WTC11 (cell line): ENCODE results near the gene IRS2.

Source experiments
- FOXJ3 ChIP-seq: sonication (generic); formaldehyde crosslinking; IDR thresholded peaks from 2 replicates; pipeline ENCODE4 v1.9.0; 2021; ENCODE audit warnings: missing genetic modification reagents, mild to moderate bottlenecking, borderline replicate concordance
- FOXP1 ChIP-seq: sonication (generic); formaldehyde crosslinking; IDR thresholded peaks from 2 replicates; pipeline ENCODE4 v1.8.0; 2022; ENCODE audit warnings: missing genetic modification reagents, mild to moderate bottlenecking, moderate library complexity, borderline replicate concordance
- GABPB1 ChIP-seq: sonication (generic); formaldehyde crosslinking; IDR thresholded peaks from 2 replicates; pipeline ENCODE4 v1.8.1; 2023; ENCODE audit warnings: mild to moderate bottlenecking, missing genetic modification reagents
- KAT7 ChIP-seq: sonication (generic); formaldehyde crosslinking; IDR thresholded peaks from 2 replicates; pipeline ENCODE4 v1.8.1; 2023; ENCODE audit warnings: missing genetic modification reagents, mild to moderate bottlenecking, borderline replicate concordance
- NR2C2 ChIP-seq: sonication (generic); formaldehyde crosslinking; IDR thresholded peaks from 2 replicates; pipeline ENCODE4 v1.8.0; 2022; ENCODE audit warnings: mild to moderate bottlenecking, missing genetic modification reagents
- SMAD3 ChIP-seq: sonication (generic); formaldehyde crosslinking; IDR thresholded peaks from 2 replicates; pipeline ENCODE4 v1.8.0; 2022; ENCODE audit warnings: missing genetic modification reagents, mild to moderate bottlenecking, borderline replicate concordance
- SP1 ChIP-seq: sonication (generic); formaldehyde crosslinking; conservative IDR thresholded peaks from 2 replicates; pipeline ENCODE4 v1.8.1; 2022; ENCODE audit warnings: missing genetic modification reagents
- ZNF138 ChIP-seq: sonication (generic); formaldehyde crosslinking; conservative IDR thresholded peaks from 2 replicates; pipeline ENCODE4 v1.8.1; 2022; ENCODE audit warnings: mild to moderate bottlenecking, moderate library complexity, missing genetic modification reagents
- ZNF423 ChIP-seq: fragments of 250-450 bp; sonication (Bioruptor Pico); IDR thresholded peaks from 2 replicates; pipeline ENCODE4 v2.1.2; 2022; ENCODE audit warnings: mild to moderate bottlenecking, moderate library complexity
- TF ChIP-seq, protein P1 (sequence below): fragments of 200-600 bp; IDR thresholded peaks from 2 replicates; pipeline ENCODE4 v1.8.0; 2022; ENCODE audit warnings: antibody characterized with exemption
- TF ChIP-seq, protein P2 (sequence below): sonication (generic); formaldehyde crosslinking; IDR thresholded peaks from 2 replicates; pipeline ENCODE4 v1.8.1; 2022; ENCODE audit warnings: missing genetic modification reagents, borderline replicate concordance
- TF ChIP-seq, protein P3 (sequence below): sonication (generic); formaldehyde crosslinking; IDR thresholded peaks from 2 replicates; pipeline ENCODE4 v1.8.0; 2023; ENCODE audit warnings: missing genetic modification reagents, mild to moderate bottlenecking, borderline replicate concordance
- TF ChIP-seq, protein P4 (sequence below): sonication (generic); formaldehyde crosslinking; IDR thresholded peaks from 2 replicates; pipeline ENCODE4 v1.8.1; 2022; ENCODE audit warnings: low read depth, missing genetic modification reagents, borderline replicate concordance
- TF ChIP-seq, protein P5 (sequence below): fragments of 250-450 bp; sonication (Bioruptor Pico); IDR thresholded peaks from 2 replicates; pipeline ENCODE4 v2.1.2; 2022; ENCODE audit warnings: mild to moderate bottlenecking, moderate library complexity

DNA sequence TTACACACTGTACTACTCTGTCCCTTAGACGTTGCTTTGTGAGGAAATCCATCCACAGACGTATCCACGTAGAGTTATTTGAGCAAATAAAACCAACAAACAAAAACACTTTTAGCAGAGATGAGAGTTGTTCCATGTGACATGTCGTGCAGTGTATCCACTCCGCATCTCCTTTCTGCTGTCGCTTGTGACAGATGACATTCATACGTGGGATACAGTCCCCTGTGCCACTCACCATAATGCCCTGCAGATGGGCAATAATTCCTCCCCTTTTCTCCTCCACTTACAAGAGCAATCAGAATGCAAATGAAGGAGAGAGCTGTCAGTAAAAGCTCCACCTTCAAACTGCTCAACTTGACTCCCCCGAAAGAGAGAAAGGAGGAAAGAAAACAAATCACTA, 26.0 kb downstream of the IRS2 start:
- TF ChIP-seq, protein P1, sequence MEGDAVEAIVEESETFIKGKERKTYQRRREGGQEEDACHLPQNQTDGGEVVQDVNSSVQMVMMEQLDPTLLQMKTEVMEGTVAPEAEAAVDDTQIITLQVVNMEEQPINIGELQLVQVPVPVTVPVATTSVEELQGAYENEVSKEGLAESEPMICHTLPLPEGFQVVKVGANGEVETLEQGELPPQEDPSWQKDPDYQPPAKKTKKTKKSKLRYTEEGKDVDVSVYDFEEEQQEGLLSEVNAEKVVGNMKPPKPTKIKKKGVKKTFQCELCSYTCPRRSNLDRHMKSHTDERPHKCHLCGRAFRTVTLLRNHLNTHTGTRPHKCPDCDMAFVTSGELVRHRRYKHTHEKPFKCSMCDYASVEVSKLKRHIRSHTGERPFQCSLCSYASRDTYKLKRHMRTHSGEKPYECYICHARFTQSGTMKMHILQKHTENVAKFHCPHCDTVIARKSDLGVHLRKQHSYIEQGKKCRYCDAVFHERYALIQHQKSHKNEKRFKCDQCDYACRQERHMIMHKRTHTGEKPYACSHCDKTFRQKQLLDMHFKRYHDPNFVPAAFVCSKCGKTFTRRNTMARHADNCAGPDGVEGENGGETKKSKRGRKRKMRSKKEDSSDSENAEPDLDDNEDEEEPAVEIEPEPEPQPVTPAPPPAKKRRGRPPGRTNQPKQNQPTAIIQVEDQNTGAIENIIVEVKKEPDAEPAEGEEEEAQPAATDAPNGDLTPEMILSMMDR: no peak
- TF ChIP-seq SMAD3 (CRISPR knock-in tag) (no peak), SP1 (no peak), ZNF138 (no peak), KAT7 (CRISPR knock-in tag) (no peak), ZNF423 (CRISPR knock-in tag) (no peak), FOXJ3 (no peak), FOXP1 (CRISPR knock-in tag) (no peak), NR2C2 (no peak), GABPB1 (no peak)
- TF ChIP-seq, protein P2, sequence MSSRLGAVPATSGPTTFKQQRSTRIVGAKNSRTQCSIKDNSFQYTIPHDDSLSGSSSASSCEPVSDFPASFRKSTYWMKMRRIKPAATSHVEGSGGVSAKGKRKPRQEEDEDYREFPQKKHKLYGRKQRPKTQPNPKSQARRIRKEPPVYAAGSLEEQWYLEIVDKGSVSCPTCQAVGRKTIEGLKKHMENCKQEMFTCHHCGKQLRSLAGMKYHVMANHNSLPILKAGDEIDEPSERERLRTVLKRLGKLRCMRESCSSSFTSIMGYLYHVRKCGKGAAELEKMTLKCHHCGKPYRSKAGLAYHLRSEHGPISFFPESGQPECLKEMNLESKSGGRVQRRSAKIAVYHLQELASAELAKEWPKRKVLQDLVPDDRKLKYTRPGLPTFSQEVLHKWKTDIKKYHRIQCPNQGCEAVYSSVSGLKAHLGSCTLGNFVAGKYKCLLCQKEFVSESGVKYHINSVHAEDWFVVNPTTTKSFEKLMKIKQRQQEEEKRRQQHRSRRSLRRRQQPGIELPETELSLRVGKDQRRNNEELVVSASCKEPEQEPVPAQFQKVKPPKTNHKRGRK: no peak
- TF ChIP-seq, protein P3, sequence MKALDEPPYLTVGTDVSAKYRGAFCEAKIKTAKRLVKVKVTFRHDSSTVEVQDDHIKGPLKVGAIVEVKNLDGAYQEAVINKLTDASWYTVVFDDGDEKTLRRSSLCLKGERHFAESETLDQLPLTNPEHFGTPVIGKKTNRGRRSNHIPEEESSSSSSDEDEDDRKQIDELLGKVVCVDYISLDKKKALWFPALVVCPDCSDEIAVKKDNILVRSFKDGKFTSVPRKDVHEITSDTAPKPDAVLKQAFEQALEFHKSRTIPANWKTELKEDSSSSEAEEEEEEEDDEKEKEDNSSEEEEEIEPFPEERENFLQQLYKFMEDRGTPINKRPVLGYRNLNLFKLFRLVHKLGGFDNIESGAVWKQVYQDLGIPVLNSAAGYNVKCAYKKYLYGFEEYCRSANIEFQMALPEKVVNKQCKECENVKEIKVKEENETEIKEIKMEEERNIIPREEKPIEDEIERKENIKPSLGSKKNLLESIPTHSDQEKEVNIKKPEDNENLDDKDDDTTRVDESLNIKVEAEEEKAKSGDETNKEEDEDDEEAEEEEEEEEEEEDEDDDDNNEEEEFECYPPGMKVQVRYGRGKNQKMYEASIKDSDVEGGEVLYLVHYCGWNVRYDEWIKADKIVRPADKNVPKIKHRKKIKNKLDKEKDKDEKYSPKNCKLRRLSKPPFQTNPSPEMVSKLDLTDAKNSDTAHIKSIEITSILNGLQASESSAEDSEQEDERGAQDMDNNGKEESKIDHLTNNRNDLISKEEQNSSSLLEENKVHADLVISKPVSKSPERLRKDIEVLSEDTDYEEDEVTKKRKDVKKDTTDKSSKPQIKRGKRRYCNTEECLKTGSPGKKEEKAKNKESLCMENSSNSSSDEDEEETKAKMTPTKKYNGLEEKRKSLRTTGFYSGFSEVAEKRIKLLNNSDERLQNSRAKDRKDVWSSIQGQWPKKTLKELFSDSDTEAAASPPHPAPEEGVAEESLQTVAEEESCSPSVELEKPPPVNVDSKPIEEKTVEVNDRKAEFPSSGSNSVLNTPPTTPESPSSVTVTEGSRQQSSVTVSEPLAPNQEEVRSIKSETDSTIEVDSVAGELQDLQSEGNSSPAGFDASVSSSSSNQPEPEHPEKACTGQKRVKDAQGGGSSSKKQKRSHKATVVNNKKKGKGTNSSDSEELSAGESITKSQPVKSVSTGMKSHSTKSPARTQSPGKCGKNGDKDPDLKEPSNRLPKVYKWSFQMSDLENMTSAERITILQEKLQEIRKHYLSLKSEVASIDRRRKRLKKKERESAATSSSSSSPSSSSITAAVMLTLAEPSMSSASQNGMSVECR (CRISPR knock-in tag): no peak
- TF ChIP-seq, protein P4, sequence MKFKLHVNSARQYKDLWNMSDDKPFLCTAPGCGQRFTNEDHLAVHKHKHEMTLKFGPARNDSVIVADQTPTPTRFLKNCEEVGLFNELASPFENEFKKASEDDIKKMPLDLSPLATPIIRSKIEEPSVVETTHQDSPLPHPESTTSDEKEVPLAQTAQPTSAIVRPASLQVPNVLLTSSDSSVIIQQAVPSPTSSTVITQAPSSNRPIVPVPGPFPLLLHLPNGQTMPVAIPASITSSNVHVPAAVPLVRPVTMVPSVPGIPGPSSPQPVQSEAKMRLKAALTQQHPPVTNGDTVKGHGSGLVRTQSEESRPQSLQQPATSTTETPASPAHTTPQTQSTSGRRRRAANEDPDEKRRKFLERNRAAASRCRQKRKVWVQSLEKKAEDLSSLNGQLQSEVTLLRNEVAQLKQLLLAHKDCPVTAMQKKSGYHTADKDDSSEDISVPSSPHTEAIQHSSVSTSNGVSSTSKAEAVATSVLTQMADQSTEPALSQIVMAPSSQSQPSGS (CRISPR knock-in tag): no peak
- TF ChIP-seq, protein P5, sequence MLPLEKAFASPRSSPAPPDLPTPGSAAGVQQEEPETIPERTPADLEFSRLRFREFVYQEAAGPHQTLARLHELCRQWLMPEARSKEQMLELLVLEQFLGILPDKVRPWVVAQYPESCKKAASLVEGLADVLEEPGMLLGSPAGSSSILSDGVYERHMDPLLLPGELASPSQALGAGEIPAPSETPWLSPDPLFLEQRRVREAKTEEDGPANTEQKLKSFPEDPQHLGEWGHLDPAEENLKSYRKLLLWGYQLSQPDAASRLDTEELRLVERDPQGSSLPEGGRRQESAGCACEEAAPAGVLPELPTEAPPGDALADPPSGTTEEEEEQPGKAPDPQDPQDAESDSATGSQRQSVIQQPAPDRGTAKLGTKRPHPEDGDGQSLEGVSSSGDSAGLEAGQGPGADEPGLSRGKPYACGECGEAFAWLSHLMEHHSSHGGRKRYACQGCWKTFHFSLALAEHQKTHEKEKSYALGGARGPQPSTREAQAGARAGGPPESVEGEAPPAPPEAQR (CRISPR knock-in tag): no peak
